ENCODE measurements around the gene SRC.

Gene SRC

DNA sequence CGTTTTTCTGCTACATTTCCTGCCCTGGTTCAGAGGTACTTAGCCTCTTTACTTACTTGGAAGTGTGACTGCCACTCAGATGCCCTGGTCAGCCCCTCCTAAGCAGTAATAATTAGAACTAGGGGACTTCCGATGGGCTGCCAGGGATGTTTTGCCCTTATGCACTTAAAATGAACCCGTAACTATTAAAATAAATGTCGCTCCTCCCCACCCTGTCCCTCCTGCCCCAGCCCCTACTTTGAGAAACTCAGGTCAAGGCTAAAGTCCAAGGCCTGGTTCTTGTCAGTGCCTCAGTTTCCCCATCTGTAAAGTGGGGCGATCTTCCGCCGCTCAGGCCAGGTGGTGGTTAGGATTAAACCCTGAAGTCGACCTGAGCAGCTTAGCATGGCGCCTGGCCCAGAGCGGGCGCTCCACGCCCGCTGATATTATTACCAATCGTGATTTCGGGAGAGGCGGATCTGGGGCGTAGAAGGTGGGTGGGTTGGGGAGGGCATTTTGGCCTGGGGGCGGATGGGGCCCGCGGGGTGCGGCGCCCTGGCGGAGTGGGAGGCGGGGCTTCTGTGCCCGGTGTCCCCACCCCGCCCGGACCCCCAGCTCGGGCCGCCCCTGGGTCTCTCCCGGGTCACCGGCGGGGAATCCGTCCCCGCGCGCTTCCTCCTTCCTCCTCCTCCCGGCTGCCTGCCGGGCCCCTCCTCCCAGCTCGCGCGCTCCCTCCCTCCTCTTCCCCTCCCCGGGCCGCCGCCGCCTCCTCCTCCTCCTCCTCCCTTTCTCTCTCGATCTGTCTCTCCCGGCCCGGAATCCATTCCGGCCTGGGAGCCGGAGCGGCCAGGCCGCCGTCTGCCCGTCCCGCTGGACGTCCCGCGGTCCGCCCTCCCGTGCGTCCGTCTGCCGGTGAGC, at the start of gene SRC:
TSS of gene SRC (plus strand) at position 802 of the 897 bp plus-strand sequence. CDS start 38,014 bp downstream, outside the sequence.
- peak; percentile 19 to 24 for DNase-seq (ENCODE audit: low read depth in 2 of 2)

DNA sequence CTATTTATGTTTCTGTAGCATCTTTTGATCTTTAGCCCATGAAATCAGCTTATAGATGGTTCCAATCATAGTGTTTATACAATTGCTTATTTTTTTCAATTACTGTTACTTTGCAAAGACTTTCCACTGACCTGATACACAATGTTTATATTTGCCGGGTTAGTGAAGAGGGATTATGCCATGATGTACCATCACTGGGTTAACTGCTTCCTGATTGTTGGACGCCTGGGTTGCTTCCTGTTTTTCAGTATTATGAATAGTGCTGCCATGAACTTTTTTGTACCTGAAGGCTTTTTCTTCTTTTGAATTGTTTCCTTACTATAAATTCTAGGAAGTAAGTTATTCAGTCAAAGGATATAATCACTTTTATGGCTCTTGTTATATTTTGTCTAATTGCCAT, 49.6 kb upstream of the SRC start:
- DNase-seq (ENCODE audit: low read depth in 2 of 2), result no peak

- no peak for DNase-seq (ENCODE audit: low read depth in 2 of 2)
Observed at GRCh38 chr20:37297066-37297736, 48.7 kb upstream of the SRC start.

- no peak for DNase-seq (ENCODE audit: low read depth in 2 of 2)
Observed at GRCh38 chr20:37298190-37298939, 47.6 kb upstream of the SRC start.

DNA sequence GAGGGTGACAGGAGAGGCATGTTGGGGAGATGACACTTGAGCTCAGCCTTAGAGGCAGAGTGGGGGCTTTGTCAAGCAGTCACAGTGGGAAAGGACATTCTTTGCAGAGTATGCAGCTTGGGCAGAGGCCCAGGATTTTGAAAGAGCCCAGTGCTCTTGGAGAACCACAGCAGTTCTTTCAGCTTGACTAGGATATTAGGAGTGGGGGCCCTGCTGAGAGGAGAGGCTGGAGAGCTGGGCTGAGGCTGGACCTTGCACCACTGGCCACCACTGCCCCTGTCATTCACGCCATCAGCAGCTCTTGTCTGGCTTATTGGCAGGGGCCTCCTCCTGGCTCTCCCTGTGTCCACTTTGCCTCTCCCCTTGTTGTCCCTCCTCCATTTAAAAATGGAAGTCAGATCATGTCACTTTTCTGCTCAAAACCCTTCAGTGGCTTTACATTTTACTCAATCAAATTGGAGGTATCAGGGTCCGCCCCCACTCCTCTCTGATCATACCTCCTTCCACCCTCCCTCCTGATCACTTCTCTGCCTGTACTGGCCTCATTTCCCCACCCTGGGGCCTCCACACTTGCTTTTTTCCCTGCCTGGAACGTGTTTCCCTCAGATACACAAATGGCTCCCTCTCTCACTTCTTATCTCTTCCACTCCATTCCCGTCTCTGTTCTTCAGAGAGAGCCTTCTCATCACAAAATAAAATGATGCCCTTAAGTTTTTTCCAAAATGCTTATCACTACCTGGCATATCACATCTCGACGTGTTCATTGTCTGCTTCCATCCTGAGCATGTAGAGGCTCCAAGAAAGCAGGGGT, 46.0 kb upstream of the SRC start:
- no peak for DNase-seq (ENCODE audit: low read depth in 2 of 2)

- no peak for DNase-seq (ENCODE audit: low read depth in 2 of 2)
Observed at GRCh38 chr20:37301120-37301519, 44.8 kb upstream of the SRC start.

GRCh38 chr20:37301558-37301957, 44.4 kb upstream of the SRC start:
- no peak for DNase-seq (ENCODE audit: low read depth in 2 of 2)

- no peak for DNase-seq (ENCODE audit: low read depth in 2 of 2)
Observed at GRCh38 chr20:37302981-37303380, 43.0 kb upstream of the SRC start.

GRCh38 chr20:37303637-37304036, 42.3 kb upstream of the SRC start:
- DNase-seq (ENCODE audit: low read depth in 2 of 2), result no peak

- DNase-seq (ENCODE audit: low read depth in 2 of 2), result no peak
Observed at GRCh38 chr20:37305079-37305478, 40.9 kb upstream of the SRC start.

- no peak for DNase-seq (ENCODE audit: low read depth in 2 of 2)
Observed at GRCh38 chr20:37305839-37306238, 40.1 kb upstream of the SRC start.

GRCh38 chr20:37308086-37309050, 37.6 kb upstream of the SRC start:
- no peak for DNase-seq (ENCODE audit: low read depth in 2 of 2)

GRCh38 chr20:37309290-37309689, 36.6 kb upstream of the SRC start:
- no peak for DNase-seq (ENCODE audit: low read depth in 2 of 2)

DNA sequence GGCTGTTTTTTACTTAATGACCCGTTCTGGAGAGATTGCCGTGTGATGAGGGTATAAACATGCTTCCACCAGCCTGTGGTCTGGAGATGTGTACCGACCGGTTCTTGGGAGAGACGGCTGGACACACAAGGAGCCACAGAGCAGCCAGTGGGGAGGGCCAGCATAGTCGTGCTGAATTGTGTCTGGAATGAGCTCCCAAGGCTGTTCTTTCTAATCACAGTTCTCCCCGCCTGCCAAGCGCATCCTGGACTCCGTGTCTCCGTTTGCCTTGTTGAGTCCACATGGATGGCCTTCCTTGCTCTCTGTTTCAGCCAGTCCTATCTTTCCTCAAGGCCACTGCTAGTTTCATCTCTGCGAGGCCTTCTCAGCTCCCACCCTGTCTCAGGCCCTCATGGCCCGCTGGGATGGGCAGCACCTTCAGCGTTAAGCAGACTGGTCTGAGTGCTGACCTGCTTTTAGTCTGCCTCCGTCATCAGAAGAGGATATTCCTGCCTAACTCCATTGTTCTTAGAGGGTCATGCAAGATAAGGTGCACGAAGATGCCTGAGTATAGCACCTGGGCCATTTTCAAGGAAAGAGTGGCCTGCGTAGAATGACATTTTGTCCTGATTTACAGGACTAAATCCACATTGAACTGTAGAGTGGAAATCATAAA, 35.9 kb upstream of the SRC start:
- no peak for DNase-seq (ENCODE audit: low read depth in 2 of 2)

- DNase-seq (ENCODE audit: low read depth in 2 of 2), result no peak
Observed at GRCh38 chr20:37310951-37311350, 35.0 kb upstream of the SRC start.

GRCh38 chr20:37311710-37312355, 34.1 kb upstream of the SRC start:
- no peak for DNase-seq (ENCODE audit: low read depth in 2 of 2)

DNA sequence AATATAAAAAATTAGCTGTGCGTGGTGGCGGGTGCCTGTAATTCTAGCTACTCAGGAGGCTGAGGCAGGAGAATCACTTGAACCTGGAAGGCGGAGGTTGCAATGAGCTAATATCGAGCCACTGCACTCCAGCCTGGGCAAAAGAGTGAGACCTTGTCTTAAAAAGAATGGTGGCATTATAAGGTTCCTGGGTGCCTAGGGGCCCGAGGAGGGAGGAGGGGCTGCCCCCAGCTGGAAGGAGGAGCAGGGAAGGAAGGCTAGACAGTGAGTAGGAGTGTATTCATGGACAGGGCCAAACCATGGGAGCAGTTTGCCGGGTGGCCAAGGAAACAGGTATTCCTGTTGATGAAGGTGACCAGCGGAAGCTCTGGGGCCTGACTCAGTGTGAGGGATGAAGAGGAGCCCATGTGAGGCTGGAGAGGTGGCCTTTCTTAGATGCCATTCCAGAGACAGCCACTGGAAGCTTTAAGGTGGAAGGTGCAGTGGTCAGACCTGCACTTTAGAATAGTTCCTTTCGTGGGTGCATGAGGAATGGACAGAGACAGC, 32.3 kb upstream of the SRC start:
- no peak for DNase-seq (ENCODE audit: low read depth in 2 of 2)

GRCh38 chr20:37314099-37314498, 31.8 kb upstream of the SRC start:
- DNase-seq (ENCODE audit: low read depth in 2 of 2), result no peak

- DNase-seq (ENCODE audit: low read depth in 2 of 2), result no peak
Observed at GRCh38 chr20:37314617-37315016, 31.3 kb upstream of the SRC start.

Measured in activated CD8-positive, alpha-beta memory T cell treated with anti-CD3 and anti-CD28 coated beads for 4 hours (primary cell).